ENCODE data around the gene TNIK.

- no peak for TF ChIP-seq ELK1 (IDR thresholded peaks at IDR 0.05; ENCODE audit: borderline replicate concordance, low read depth, low read length)
- TF ChIP-seq, protein P1, sequence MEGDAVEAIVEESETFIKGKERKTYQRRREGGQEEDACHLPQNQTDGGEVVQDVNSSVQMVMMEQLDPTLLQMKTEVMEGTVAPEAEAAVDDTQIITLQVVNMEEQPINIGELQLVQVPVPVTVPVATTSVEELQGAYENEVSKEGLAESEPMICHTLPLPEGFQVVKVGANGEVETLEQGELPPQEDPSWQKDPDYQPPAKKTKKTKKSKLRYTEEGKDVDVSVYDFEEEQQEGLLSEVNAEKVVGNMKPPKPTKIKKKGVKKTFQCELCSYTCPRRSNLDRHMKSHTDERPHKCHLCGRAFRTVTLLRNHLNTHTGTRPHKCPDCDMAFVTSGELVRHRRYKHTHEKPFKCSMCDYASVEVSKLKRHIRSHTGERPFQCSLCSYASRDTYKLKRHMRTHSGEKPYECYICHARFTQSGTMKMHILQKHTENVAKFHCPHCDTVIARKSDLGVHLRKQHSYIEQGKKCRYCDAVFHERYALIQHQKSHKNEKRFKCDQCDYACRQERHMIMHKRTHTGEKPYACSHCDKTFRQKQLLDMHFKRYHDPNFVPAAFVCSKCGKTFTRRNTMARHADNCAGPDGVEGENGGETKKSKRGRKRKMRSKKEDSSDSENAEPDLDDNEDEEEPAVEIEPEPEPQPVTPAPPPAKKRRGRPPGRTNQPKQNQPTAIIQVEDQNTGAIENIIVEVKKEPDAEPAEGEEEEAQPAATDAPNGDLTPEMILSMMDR (conservative IDR thresholded peaks at IDR 0.05; ENCODE audit: low read depth, low read length), result no peak
- no peak for TF ChIP-seq USF2 (IDR thresholded peaks at IDR 0.05; ENCODE audit: low read depth, low read length)
- no peak for TF ChIP-seq FOS (IDR thresholded peaks at IDR 0.05; ENCODE audit: low read depth, low read length)
- TF ChIP-seq POLR2A (IDR thresholded peaks at IDR 0.05; ENCODE audit: low read depth, low read length), result no peak
- TF ChIP-seq MAFK (IDR thresholded peaks at IDR 0.05; ENCODE audit: low read depth, low read length), result no peak
- TF ChIP-seq RAD21 (IDR thresholded peaks at IDR 0.05; ENCODE audit: low read length), result no peak
- TF ChIP-seq RFX5 (IDR thresholded peaks at IDR 0.05; ENCODE audit: low read depth, low read length), result no peak
- no peak for TF ChIP-seq CEBPB (IDR thresholded peaks at IDR 0.05; ENCODE audit: low read depth, low read length)
Measured at GRCh38 chr3:171110715-171111114, 349.5 kb downstream of the TNIK start.

All from IMR-90 (cell line).